ENCODE measurements around the gene COL4A2. TPM values are rescaled to one million over a fixed set of nuclear protein-coding genes. Genes with fewer than 3 reads are reported as not detected.

COL4A2 gene
- total RNA-seq, 4 donors from 2014 or later = 56.6 to 139 (median 89.1) TPM

- Histone ChIP-seq H3K4me1 (peaks cover 0 to 16% (median 0%) of the 10 kb centered on the region in 4 donors), H3K36me3 (no peaks in the 10 kb centered on the region), H3K9me3 (no peaks in the 10 kb centered on the region), H3K4me3 (no peak overlapping the region), H3K27ac (no peak overlapping the region), H3K27me3 (no peaks in the 10 kb centered on the region)
- TF ChIP-seq CTCF (IDR thresholded peaks at IDR 0.05) (no peak), POLR2A (IDR thresholded peaks at IDR 0.05) (no peak)
- no peak for DNase-seq
Measured at GRCh38 chr13:110418944-110419343, 111.9 kb downstream of the COL4A2 start.

- Histone ChIP-seq H3K4me3 (no peak overlapping the region), H3K9me3 (no peaks in the 10 kb centered on the region), H3K36me3 (no peaks in the 10 kb centered on the region), H3K4me1 (peaks cover 0 to 16% (median 0%) of the 10 kb centered on the region in 4 donors), H3K27ac (peak overlapping the region in 2 of 4 donors; percentile 12 to 38), H3K27me3 (no peaks in the 10 kb centered on the region)
- DNase-seq = no peak
- no peak for TF ChIP-seq POLR2A (IDR thresholded peaks at IDR 0.05)
- no peak for TF ChIP-seq CTCF (IDR thresholded peaks at IDR 0.05)
Measured at GRCh38 chr13:110419381-110419791, 112.3 kb downstream of the COL4A2 start.

GRCh38 chr13:110419946-110420345 is 112.9 kb downstream of the COL4A2 start:
- no peak overlapping the region for H3K4me3 ChIP-seq
- H3K27me3 ChIP-seq = no peaks in the 10 kb centered on the region
- TF ChIP-seq POLR2A (IDR thresholded peaks at IDR 0.05) (no peak), CTCF (IDR thresholded peaks at IDR 0.05) (no peak)
- peaks cover 0 to 16% (median 0%) of the 10 kb centered on the region in 4 donors for H3K4me1 ChIP-seq
- H3K36me3 ChIP-seq = no peaks in the 10 kb centered on the region
- peak overlapping the region in 2 of 4 donors; percentile 12 to 38 for H3K27ac ChIP-seq
- no peaks in the 10 kb centered on the region for H3K9me3 ChIP-seq
- DNase-seq = no peak

- Histone ChIP-seq H3K4me1 (peaks cover 0 to 16% (median 0%) of the 10 kb centered on the region in 4 donors), H3K4me3 (no peak overlapping the region), H3K27ac (no peak overlapping the region), H3K9me3 (no peaks in the 10 kb centered on the region), H3K27me3 (no peaks in the 10 kb centered on the region), H3K36me3 (no peaks in the 10 kb centered on the region)
- TF ChIP-seq POLR2A (IDR thresholded peaks at IDR 0.05) (no peak), CTCF (IDR thresholded peaks at IDR 0.05) (no peak)
- no peak for DNase-seq
Measured at GRCh38 chr13:110420626-110421025, 113.5 kb downstream of the COL4A2 start.

GRCh38 chr13:110421061-110421460 is 114.0 kb downstream of the COL4A2 start:
- H3K27ac ChIP-seq = peak overlapping the region in 1 of 4 donors; percentile 4
- H3K4me1 ChIP-seq = peaks cover 0 to 16% (median 0%) of the 10 kb centered on the region in 4 donors

More at GRCh38 chr13:110421061-110421460, 114.0 kb downstream of the COL4A2 start:
- H3K9me3 ChIP-seq = no peaks in the 10 kb centered on the region
- TF ChIP-seq POLR2A (IDR thresholded peaks at IDR 0.05) (no peak), CTCF (IDR thresholded peaks at IDR 0.05) (no peak)
- DNase-seq = no peak
- no peaks in the 10 kb centered on the region for H3K27me3 ChIP-seq
- H3K36me3 ChIP-seq = no peaks in the 10 kb centered on the region
- no peak overlapping the region for H3K4me3 ChIP-seq
